ENCODE measurements around the gene GRHPR.

DNA sequence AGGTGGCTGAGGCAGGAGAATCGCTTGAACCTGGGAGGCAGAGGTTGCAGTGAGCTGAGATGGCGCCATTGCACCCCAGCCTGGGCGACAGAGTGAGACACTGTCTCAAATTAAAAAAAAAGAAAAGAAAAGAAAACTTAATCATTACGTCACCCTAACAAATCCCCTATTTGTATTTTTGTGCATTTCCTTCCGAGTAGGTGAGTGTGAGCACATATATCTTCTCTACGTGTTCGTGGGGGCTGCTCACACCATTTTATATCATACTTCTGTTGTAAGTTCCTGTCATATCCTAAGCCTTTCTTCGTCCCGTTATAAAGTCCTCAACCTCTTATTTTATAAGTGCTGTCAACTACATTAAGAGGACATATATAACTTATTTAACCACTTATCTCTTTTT is 41.9 kb upstream of the GRHPR start:
- TF ChIP-seq, protein P1, sequence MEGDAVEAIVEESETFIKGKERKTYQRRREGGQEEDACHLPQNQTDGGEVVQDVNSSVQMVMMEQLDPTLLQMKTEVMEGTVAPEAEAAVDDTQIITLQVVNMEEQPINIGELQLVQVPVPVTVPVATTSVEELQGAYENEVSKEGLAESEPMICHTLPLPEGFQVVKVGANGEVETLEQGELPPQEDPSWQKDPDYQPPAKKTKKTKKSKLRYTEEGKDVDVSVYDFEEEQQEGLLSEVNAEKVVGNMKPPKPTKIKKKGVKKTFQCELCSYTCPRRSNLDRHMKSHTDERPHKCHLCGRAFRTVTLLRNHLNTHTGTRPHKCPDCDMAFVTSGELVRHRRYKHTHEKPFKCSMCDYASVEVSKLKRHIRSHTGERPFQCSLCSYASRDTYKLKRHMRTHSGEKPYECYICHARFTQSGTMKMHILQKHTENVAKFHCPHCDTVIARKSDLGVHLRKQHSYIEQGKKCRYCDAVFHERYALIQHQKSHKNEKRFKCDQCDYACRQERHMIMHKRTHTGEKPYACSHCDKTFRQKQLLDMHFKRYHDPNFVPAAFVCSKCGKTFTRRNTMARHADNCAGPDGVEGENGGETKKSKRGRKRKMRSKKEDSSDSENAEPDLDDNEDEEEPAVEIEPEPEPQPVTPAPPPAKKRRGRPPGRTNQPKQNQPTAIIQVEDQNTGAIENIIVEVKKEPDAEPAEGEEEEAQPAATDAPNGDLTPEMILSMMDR (IDR thresholded peaks at IDR 0.05; ENCODE audit: low read depth, low read length, missing input control), result no peak
- TF ChIP-seq, protein P2, sequence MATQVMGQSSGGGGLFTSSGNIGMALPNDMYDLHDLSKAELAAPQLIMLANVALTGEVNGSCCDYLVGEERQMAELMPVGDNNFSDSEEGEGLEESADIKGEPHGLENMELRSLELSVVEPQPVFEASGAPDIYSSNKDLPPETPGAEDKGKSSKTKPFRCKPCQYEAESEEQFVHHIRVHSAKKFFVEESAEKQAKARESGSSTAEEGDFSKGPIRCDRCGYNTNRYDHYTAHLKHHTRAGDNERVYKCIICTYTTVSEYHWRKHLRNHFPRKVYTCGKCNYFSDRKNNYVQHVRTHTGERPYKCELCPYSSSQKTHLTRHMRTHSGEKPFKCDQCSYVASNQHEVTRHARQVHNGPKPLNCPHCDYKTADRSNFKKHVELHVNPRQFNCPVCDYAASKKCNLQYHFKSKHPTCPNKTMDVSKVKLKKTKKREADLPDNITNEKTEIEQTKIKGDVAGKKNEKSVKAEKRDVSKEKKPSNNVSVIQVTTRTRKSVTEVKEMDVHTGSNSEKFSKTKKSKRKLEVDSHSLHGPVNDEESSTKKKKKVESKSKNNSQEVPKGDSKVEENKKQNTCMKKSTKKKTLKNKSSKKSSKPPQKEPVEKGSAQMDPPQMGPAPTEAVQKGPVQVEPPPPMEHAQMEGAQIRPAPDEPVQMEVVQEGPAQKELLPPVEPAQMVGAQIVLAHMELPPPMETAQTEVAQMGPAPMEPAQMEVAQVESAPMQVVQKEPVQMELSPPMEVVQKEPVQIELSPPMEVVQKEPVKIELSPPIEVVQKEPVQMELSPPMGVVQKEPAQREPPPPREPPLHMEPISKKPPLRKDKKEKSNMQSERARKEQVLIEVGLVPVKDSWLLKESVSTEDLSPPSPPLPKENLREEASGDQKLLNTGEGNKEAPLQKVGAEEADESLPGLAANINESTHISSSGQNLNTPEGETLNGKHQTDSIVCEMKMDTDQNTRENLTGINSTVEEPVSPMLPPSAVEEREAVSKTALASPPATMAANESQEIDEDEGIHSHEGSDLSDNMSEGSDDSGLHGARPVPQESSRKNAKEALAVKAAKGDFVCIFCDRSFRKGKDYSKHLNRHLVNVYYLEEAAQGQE (IDR thresholded peaks at IDR 0.05), result no peak
- TF ChIP-seq TAF1 (conservative IDR thresholded peaks at IDR 0.05) (no peak), HNF4G (IDR thresholded peaks at IDR 0.05) (no peak)
- TF ChIP-seq, protein P3, sequence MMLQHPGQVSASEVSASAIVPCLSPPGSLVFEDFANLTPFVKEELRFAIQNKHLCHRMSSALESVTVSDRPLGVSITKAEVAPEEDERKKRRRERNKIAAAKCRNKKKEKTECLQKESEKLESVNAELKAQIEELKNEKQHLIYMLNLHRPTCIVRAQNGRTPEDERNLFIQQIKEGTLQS (IDR thresholded peaks at IDR 0.05), result no peak

Measured in liver (tissue), 3 donors.